GDM1 (cell line): ENCODE data around the gene SDK1.
"Not testable (repeated sequence)": the region's sequence is repeated elsewhere in the genome, so short reads cannot be mapped to it uniquely, and the experiment has no call there.

Experiments
- DNase-seq: peaks from one replicate; lab custom pipeline; 2025; lab: John Stamatoyannopoulos, UW

Gene SDK1

DNA sequence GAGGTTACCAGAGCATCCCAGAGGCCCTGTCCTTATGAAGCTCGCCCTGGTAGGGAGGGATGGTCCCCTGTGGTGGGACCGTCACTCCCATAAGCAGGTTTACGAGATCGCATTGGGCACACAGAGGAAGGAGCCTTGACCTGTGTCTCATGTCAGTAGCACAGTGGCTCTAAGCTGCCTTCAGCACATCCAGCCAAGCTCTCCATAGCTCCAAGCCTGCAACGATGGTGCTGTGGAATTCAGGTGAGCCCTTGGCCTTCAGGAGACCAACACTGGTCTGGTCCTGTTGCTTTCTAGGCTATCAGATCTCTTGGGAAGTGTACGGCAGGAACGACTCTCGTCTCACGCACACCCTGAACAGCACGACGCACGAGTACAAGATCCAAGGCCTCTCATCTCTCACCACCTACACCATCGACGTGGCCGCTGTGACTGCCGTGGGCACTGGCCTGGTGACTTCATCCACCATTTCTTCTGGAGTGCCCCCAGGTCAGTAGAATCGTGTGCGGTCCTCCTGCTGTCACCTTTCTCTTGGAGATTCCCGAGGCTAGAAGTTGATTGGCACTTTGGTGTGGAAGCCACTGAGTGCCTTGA lies 775.7 kb downstream of the SDK1 start:
- no peak for DNase-seq

DNA sequence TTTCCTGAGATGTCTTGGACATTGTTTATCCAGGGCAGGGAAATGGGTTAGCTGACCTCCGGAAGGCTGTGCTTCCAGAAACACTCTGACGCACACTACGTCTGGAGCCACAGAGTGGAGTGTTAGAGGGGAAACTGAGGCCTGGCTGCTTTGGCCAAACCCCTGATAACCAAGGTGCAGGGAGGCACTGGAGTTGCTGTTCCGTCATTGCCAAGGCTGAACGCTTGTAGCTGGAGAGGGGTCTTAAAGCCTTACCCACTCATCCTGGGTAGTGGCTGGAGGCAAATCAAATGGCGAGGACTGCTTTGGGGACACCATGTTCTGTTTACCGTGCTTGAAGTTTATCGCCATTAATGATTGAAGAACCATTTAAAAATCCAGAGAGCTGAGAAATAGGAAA lies 776.9 kb downstream of the SDK1 start:
- no peak for DNase-seq

DNA sequence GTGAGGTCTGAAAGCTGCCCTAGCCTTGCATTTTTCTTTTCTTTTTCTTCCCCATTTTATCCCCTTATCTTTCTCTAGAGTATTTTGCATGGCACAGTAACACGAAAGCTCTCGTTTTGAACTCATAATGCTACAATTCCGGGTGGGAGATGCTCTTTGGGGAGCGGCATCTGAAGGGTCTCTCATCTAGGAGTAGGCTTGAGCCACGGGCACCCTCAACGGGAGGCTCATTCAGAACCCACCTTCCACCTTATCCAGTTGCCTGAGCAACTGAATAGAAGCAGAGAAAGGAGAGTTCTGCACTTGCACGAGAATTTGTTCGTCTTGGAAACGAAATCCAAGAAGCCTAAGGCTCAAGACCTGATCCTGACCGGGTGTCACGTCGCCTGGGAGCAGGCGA lies 777.5 kb downstream of the SDK1 start:
- no peak for DNase-seq

DNA sequence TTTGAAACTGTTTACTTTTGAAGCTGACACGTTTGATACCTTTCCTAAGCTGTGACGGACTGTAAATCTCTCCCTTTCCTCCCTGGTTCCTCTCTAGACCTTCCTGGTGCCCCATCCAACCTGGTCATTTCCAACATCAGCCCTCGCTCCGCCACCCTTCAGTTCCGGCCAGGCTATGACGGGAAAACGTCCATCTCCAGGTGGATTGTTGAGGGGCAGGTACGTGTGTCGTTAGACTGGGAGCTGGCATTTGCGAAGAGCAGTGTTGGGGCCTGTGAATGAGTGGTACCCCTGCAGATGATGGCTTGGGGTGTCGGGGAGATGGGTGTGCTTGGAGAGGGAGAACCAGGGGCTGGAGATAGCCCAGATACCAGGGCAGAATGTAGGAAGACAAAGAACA lies 778.3 kb downstream of the SDK1 start:
- DNase-seq = no peak

DNA sequence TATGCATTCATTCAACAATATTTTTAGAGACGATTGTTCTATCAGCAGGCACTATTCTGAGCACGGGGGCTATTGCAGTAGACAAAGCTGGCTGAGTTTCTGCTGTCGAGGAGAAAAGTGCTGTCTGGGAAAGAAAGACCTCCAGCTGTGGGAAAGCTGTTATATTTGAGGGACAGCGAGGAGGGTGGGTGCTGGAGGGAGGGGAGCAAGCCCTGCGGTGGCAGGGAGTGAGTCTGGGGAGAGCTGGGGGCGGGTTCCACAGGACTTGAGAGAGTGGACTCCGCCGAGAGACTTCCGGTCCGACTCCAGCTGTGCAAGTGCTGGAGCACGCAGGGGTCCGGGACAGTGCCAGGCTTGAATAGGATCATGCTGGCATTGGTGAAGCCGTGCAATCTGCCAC lies 778.9 kb downstream of the SDK1 start:
- no peak for DNase-seq

DNA sequence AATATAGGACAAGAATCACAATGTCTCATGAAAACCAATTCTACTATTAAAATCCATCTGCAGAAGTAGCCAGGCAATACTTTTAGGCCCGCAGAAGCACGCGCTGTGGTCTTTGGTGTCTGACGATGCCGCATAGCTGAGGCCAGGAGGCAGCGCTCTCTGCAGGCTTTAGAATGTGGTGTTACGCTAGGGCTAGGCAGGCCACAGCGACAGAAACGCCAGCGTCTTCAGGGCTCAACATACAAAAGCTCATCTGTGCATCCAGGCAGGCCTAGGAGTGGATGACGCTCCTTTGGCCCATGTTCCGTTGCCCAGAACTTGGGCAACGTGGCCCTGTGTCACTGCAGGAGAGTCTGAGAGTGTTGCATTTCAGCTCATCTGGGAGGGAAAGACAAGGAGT lies 779.9 kb downstream of the SDK1 start:
- DNase-seq = no peak

DNA sequence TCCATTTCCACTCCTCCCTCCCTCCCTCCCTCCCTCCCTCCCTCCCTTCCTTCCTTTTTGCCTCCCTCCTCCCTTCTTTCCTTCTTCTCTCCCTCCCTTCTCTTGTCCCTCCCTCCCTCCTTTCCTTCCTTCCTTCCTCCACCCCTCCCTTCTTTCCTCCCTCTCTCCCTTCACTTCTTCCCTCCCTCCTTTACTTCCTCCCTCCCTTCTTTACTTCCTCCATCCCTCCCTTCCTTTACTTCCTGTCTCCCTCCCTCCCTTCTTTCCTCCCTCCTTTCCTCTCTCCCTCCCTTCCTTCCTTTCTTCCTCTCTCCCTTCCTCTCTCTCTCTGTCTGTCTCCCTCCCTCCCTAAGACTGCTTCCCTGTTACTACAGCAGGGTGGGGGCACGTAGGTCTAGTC lies 782.5 kb downstream of the SDK1 start:
- DNase-seq = no peak

DNA sequence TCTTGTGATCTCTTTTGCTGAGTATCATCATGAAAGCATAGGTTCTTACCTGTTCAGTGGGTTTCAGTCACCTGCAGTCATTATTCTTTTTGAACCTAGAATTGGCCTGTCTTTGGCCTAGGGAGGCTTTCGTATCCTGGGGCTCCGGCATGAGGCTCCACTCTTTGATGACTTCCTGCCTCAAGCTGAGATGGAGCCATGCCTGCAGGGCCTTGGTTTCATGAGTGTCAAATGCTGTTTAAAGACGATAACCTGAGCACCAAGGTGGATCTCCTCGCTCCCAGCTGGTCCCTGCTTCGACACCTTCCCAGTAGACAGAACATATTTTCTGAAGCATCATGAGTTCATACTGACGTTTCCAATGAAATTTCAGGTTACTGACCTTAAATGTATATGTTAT lies 783.2 kb downstream of the SDK1 start:
- DNase-seq = no peak

DNA sequence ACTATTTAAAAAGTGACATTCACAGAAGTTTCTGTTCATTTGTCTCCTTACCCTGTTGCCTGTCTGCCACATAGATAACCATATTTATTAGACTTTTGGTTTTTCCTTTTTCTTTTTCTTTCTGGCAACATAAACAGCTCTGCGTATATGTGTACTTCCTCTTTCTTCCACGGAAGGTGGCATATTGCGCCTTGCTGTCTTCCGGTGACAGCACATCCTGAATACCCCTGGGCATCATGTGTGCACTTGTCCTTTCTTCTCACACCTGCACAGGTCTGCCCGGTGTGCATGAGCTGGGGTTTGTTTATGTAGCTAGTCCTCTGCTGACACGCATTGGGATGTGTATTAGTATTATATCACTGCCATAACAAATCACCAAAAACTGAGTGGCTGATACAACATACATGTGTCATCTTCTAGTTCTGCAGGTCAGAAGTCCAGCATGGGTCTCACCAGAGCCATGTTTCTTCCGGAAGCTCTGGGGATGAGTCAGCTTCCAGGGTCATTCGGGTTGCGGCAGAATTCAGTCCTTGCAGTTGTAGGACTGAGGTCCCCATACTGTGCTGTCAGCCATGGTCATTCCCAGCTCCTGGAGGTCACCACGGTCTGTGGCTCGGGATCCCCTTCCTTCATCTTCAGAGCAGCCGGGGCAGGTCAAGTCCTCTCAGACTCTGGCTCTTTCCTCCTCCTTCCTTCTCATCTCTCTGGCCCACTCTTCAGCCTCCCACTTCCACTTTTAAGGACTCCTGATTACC lies 785.1 kb downstream of the SDK1 start:
- no peak for DNase-seq

DNA sequence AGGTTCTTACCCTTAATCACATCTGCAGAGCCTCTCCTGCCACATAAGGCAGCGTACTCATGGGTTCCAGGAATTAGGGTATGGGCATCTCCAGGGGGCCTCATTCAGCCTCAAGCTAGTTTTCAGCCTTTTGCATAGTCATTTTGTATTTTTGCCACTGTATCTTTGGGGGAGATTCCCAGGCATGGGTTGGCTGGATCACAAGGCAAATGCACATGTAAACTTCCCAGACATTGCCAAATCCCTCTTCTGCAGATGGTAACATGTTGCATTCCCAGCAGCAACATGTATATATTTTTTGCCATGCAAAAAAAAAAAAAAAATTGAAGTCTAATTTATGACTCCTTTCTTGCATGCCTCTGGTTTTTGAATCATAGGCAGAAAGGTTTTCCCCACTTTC lies 785.7 kb downstream of the SDK1 start:
- no peak for DNase-seq

DNA sequence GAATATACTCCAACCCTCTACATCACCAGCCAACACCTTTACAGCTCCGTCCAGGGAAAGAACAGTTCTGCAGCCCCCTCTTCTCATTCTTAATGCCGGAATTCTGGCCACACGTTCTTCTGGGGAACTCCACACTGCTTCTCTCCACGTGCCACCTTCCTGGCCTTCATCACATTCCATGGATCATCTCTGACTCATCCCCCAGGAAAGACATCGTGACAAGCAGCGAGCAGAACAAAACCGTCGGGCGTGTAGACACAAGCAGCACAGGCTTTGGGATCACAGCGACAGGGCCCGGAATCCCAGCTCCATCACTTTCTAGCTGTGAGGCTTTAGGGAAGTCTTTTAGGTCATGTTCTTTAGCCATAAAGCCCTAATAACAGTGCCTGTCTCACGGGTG lies 790.7 kb downstream of the SDK1 start:
- no peak for DNase-seq

DNA sequence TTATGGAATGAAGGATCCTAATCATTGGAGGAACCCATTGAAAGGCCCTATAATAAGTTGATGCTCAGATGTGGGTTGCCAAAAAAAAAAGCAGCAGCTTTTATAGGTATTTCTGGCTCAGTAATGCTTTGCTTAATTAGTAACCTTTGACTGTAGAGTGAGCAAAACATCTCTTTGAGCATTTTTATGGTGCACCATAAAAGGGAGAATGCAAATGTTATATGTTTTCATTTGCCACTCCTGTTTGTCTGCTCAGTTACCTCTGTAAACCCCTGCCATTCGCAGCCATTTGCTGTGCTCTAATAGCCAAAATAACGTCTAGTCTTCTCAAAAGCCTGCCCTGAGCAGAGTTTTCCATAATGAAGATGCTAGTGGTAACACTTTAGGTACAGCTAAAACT lies 792.0 kb downstream of the SDK1 start:
- DNase-seq = no peak

DNA sequence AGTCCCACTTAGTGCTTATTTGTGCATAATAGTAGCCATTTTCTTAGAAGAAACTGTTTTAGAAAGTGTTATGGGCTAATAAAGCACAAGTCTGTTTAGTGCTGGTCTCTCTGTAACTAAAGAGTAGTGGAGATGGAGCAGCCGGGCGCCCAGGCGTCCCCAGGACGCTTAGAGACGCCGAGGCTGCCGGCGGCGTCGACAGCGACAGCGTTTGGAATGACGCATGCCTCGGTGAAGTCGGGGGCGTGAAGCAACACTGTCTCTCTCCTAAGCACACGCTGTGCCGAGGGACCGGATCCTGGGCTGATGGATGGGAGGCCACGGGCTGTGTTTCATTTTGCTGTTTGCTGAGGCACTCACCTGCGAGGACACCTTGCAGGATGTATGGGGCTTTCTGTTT lies 792.4 kb downstream of the SDK1 start:
- no peak for DNase-seq

DNA sequence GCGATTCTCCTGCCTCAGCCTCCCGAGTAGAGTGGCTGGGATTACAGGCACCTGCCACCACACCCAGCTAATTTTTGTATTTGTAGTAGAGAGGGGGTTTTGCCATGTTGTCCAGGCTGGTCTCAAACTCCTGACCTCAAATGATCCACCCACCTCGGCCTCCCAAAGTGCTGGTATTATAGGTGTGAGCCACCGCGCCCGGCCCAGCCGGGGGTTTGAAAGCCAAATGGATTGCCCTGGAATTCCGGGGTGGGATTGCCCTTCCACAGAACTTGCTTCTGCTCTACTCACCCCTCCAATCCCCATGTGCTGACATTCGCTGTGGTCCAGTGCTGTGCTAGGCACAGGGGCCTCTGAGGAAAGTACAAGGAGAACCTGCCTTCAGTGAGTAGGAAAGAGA lies 793.1 kb downstream of the SDK1 start:
- DNase-seq = not testable (repeated sequence)

DNA sequence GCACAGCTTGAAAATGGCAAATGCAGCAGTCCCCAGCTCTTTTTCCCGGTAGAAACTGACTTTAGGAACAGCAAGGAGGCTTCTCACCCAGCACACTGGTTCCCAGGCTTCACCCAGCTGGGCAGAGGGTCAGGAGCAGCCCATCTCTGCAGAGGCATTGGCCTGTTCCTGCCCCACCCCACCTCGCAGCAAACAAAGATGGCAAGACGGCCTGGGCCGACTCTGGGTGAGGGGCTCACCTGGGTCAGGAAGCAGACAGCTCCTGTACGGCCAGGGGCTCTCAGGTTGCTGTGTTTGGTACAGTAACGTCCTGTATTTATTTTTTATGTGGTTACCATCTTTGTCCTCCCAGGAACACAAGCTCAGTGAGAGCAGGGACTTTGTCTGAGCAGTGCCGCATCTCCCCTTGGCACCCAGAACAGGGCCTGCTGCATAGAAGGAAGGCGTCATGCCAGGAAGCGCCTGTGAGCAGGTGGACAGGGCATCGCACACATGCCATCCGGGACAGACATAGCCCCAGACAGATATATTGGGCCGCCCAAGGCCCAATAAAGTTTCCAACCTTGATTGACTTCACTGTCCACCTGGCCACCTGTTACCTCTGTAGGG lies 796.1 kb downstream of the SDK1 start:
- no peak for DNase-seq

DNA sequence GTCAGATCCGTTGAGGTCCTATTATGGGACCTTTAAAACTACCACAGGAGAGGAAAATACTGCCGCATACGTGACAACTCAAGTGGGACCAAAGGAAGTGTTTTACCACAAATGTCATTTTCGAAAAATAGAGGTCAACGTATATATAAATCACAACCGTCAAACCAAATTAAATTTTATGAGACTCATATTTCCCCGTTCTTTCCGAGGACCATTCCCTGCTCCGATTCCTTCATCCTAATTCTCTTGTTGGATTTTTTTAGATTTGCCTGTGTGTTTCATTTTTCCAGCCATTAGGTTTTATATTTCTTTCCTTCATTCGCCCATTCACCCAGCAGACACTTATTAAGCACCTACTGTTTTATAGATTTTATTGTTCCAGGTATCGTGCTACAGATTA lies 797.1 kb downstream of the SDK1 start:
- DNase-seq = no peak

DNA sequence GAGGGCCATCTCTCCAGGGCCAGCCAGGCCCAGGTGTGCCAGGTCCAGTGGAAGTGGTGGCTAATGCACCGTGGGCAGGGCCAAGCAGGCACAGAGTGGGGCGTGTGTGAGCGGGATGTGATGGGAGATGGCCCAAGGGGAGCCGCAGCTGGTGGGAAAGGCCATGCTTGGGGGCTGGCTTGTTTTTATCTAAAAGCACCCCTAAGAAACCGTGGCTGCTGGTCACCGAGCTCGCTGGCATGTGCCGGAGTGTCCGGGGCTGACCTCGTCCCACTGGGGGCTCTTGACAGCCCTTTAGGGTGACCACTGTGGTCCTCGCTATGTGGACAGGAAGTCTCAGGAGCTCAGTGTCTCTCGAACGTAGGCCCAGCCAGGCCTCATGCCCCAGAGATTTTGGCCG lies 798.6 kb downstream of the SDK1 start:
- DNase-seq = no peak

DNA sequence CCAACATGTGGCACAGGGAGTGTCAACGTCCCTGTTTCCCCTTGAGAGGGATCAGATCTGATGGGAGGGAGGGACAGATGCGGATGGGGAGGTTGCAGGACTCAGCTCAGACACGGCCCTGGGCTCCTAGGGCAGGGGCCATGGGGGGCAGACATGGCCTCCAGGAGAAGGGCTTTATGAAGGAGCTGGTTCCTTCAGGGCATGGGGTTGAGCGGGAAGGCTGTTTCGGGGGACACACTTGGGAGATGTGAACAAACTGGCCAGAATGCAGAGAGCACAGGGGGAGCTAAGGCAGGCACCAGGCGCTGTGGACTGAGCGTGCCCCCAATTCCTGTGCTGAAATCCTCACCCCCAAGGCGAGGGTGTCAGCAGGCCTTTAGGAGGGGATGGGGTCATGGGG lies 799.1 kb downstream of the SDK1 start:
- DNase-seq = no peak

DNA sequence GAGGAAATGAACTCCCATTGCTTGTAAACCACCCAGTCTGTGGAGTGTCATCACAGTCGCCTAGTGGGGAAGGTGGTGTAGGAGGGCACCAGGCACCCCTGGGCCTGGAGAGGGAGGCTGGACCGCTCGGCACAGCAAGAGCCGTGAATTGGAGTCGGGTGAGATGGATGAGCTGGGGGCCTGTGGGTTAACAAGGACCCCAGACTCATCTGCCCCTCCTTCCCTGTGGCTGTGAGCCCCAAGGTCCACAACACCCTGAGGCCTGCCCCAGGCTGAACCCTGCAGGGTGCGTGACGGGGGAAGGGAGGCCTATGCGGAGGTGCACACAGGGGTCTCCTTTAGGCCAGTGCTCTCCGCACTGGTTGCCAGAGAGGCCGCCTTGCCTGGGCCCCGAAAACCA lies 799.6 kb downstream of the SDK1 start:
- DNase-seq = no peak

DNA sequence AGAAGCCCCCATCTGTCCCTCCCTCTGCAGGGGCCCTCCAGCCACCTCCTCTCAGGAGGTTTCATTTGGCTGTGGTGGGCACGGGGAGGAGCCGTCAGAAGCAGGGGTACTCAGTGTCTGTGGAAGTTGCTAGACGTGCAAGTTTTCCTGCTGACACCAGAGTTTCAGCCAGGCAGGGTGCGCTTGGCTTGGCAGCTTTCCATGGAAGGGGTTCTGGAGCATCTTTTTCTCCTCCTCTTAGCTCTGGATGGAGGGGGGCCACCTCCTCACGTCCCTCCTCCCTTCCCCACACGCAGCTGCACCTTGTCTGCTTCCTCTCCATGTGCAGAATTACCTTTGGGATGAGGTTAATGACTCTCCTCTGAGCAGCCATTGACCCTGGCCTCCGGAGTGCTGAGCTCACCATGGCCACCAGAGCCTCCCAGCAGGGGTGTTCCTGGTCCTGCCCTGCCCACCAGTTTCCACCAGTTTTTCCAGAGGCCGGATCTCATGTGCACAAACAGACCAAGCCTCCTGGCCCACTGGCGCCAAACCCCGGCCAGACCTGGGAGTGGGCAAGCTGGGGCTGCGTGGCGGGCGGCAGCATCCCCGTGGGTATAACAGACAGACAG lies 801.3 kb downstream of the SDK1 start:
- no peak for DNase-seq

DNA sequence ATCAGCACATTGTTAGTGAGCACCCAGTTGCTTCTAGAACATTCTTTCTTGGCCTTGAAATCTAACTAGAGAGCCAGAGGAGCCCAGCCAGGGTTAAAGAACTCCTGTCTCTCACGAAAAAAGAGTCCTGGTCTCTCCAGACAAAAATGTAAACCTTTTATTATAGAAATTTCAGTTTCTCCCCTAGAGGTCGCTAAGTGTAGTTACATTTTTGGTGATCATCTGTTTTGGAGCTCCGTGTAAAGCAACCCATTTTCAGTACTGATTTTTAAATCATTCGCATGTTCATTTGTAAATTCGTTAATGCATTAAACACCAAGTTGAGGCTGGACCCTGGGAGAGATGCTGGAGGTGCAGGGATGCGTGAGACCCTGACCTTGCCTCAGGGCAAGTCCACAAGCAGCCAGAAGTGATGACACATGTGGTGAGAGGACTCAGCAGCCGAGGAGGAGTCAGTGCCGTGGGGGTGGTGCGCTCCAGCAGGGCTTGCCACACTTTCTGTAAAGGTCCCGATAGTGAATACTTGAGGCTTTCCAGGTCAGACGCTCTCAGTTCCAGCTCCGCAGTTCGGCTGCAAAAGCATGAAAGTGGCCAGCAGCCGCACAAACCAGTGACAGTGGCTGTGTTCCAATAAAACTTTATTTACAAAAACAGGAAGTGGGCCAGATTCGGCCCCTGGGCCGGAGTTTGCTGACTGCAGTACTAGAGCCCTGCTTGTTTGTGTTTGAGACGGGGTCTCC lies 802.5 kb downstream of the SDK1 start:
- no peak for DNase-seq

DNA sequence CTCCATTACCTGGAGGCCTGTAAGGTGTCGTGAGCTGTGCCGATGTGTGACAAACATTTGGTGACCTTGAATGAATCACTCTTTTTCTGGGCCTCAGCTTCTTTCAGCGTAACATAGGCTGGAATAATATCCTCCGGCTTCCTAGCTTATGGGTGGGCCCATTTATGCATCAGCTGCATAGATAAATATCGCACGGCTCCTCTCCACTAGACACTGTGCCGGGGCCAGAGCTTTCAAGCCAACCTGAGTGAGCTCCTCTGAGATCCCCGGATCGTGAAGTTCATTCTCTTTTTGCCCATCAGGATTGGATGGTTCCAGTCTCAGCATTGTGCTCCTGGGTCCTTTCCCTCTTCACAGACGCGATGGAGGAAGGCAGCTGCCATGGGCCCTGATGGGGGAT lies 806.8 kb downstream of the SDK1 start:
- no peak for DNase-seq

DNA sequence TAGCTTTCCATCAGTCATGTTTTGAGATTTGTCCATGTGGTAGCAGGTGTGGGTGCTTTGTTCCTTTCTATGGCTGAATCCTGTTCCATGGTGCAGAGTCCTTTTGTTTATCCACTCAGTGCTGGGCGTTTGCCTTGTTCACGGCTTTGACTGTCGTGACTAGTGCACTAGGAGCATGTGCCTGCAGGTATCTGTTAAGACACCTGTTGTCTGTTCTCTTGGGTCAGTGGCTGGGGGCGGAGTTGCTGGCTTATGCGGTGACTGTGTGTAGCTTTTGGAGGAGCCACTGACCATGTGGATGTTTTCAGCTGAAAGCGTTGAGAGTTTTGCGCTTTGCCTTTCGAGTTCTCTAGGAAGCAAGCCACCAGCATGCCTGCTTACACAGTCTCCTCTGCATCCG lies 807.9 kb downstream of the SDK1 start:
- DNase-seq = no peak
